ENCODE results near the gene CAPN10.

DNA sequence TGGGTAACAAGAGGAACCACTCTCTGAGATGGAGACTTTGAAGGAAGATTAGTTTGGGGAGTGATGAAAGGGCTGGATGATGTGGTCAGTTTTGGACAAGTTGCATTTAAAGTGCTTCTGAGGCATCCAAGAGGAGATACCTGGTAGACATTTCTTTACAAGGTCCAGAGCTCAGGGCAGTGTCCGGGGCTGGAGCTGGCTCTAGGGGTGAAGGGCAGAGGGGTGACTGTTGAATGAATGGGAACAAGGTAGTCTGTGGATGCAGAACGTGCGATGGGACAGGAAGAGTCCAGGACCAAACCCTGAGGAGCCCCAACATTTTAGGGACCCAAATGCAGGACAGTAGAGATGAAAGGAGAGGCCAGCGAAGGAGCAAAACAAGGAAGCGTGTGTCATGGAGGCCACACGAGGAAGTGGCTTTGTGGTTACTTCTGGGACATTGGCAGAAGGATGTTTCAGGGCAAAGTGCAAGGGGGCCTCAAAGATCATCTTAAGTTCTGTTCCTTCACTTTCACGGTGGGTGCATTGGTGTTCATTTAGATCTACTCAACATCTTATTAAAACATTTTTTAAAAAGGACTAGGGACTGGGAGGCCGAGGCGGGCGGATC, 25.2 kb downstream of the CAPN10 start:
- TF ChIP-seq POLR2A (IDR thresholded peaks at IDR 0.05): no peak
- TF ChIP-seq, protein P1, sequence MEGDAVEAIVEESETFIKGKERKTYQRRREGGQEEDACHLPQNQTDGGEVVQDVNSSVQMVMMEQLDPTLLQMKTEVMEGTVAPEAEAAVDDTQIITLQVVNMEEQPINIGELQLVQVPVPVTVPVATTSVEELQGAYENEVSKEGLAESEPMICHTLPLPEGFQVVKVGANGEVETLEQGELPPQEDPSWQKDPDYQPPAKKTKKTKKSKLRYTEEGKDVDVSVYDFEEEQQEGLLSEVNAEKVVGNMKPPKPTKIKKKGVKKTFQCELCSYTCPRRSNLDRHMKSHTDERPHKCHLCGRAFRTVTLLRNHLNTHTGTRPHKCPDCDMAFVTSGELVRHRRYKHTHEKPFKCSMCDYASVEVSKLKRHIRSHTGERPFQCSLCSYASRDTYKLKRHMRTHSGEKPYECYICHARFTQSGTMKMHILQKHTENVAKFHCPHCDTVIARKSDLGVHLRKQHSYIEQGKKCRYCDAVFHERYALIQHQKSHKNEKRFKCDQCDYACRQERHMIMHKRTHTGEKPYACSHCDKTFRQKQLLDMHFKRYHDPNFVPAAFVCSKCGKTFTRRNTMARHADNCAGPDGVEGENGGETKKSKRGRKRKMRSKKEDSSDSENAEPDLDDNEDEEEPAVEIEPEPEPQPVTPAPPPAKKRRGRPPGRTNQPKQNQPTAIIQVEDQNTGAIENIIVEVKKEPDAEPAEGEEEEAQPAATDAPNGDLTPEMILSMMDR (IDR thresholded peaks at IDR 0.05 in 4 of 5, conservative IDR thresholded peaks at IDR 0.05 in 1 of 5): no peak
